Frontal cortex (tissue), 4 donors: Measurements from ENCODE around the gene TNFSF13. TPM values are rescaled to one million over a fixed set of nuclear protein-coding genes. Genes with fewer than 3 reads are reported as not detected.

Experiments used
- DNase-seq, 2 donors: peaks; one replicate each; pipeline ENCODE4 v3.0.0; 2012; ENCODE audit warnings: low spot score in 2 of 2
- FAIRE-seq: peaks from 2 replicates; lab custom pipeline; 2012; peaks lifted over from hg19 to GRCh38; lab: Jason Lieb, UNC
- total RNA-seq: library from RNA; depleted of rRNA; stranded (reverse); fragments of >200 nt; gene quantifications from one replicate; pipeline ENCODE4 v1.2.3, GENCODE V29; 2014
- donor health status: control.
- donor health status: control.
- donor health status: control.

TNFSF13 gene
- total RNA-seq, 1 donor from 2014 or later: 1.2 TPM

GRCh38 chr17:7550344-7550743 is 8.2 kb upstream of the TNFSF13 start:
- DNase-seq: no peak
- no peak for FAIRE-seq

- DNase-seq (no peak), FAIRE-seq (no peak)
Observed at GRCh38 chr17:7551396-7551795, 7.2 kb upstream of the TNFSF13 start.

DNA sequence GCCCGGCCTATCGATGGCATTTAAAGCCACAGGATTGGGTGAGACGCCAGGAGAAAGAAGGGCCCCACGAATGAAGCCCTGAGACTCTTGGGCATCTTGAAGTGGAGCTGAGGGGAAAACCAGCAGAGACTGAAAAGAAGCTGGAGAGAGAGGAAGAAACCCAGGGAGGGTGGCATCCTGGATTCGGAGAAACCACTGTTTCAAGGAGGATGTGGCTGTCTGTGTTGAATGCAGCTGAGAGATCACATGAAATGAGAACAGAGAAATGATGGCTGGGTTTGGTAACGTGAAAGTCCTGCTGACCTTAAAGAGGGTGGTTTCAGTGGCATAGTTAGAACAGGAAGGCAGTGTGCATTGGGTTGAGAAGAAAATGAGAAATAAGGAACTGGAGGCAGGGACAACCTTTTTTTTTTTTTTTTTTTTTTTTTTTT is 5.9 kb upstream of the TNFSF13 start:
- FAIRE-seq (no peak), DNase-seq (no peak)

DNA sequence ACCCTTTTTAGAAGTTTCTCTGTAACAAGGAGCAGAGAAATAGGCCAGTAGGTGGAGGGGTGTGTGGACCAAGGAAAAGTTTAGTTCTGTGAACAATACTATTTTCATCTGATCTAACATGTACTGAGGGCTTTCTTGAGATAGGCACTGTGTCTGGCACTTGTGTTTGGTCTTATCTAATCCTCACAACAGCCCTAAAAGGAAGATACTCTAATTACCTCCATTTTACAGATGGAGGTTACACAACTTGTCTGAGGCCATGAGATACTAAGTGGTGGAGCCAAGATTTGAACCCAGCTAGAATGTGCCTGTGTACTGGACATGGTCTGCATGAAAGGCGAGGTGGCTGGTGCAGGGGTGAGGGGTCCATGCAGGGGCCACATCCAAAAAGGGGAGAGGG is 5.2 kb upstream of the TNFSF13 start:
- no peak for FAIRE-seq
- DNase-seq: no peak

- DNase-seq (no peak), FAIRE-seq (no peak)
Observed at GRCh38 chr17:7555320-7555948, 3.1 kb upstream of the TNFSF13 start.

DNA sequence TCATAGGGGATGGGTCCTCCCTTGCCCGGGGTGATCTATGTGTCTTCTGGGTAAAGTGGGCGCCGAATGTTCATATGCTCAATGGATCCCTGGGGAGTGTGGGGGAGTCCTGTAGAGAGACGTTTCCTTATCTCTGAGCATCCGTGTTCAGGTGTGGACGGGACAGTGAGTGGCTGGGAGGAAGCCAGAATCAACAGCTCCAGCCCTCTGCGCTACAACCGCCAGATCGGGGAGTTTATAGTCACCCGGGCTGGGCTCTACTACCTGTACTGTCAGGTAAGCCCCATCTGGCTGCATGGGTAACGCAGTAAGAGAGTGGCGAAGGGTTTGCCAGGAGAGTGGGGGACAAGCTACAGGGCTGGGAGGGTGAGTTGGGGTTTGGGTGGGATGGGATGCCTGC is 1.9 kb upstream of the TNFSF13 start:
- DNase-seq (no peak), FAIRE-seq (no peak)

DNA sequence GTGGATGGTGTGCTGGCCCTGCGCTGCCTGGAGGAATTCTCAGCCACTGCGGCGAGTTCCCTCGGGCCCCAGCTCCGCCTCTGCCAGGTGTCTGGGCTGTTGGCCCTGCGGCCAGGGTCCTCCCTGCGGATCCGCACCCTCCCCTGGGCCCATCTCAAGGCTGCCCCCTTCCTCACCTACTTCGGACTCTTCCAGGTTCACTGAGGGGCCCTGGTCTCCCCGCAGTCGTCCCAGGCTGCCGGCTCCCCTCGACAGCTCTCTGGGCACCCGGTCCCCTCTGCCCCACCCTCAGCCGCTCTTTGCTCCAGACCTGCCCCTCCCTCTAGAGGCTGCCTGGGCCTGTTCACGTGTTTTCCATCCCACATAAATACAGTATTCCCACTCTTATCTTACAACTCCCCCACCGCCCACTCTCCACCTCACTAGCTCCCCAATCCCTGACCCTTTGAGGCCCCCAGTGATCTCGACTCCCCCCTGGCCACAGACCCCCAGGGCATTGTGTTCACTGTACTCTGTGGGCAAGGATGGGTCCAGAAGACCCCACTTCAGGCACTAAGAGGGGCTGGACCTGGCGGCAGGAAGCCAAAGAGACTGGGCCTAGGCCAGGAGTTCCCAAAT is 1.3 kb upstream of the TNFSF13 start:
- no peak for FAIRE-seq
- DNase-seq: no peak

DNA sequence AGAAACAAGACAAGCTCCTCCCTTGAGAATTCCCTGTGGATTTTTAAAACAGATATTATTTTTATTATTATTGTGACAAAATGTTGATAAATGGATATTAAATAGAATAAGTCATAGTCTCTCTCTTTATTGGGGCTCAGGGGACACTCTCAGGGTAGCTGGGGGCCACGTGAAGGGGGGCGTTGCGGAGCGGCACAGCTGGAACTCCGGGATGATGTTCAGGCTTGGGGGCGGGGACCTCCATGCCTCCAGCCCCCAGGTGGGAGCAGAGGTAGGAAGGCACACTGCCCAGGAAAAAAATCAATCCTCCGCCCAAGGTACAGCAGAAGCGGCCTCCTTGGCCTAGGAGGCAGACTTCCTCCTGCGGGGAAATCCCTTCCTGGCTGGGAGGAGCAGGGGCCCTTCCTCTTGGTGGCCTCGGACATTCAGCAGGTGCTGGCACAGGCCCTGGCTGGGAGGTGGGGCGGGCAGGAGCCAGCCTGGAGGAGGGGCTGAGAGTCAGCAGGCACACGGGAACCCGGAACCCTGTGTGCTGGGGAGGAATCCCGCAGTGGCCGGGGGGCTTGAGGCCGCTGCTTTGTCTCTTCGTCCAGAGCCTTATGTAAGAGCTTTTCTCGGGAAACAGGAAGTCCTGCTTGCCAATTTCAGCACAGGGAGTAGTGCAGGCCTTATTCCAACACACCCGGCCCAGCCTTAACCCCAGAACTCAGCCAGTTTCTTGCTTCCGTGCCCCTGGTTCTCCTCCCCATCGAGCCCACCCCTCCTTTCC is 591 bp upstream of the TNFSF13 start:
- DNase-seq: peak; percentile 60 to 73
- FAIRE-seq: no peak

- no peak for FAIRE-seq
- DNase-seq: no peak
Observed at GRCh38 chr17:7559320-7560171, 996 bp downstream of the TNFSF13 start.

GRCh38 chr17:7560172-7561027 is 1.9 kb downstream of the TNFSF13 start:
- FAIRE-seq (no peak), DNase-seq (no peak)

- FAIRE-seq (no peak), DNase-seq (peak; percentile 91 to 92)
Observed at GRCh38 chr17:7561028-7561575, 2.6 kb downstream of the TNFSF13 start.

GRCh38 chr17:7561589-7562207 is 3.1 kb downstream of the TNFSF13 start, which contains the start of gene SENP3:
TSS of gene SENP3 (plus strand) at chr17:7561919. CDS start at chr17:7563077, 1,158 bp downstream.
- DNase-seq: peak; percentile 98 to 99
- no peak for FAIRE-seq

DNA sequence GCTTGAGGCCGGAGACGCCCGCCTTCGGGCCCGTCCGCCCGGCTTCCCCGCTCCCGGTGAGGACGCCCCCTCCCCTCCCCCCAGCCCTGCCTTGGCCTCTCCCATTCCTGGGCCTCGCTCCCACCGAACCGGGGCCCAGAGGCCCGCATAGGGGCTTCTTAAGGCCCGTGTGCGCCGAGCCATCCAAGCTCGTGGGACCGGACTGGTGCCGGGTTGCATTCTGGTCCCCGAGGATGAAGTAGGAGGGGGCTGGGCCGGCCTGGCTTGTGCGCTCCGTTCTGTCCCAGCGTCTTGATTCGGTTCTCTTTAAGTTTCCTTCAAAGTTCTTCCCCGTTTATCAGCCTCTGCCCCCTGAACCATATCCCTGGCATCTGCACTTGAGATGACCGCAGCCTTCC is 3.7 kb downstream of the TNFSF13 start:
- FAIRE-seq: no peak
- no peak for DNase-seq

DNA sequence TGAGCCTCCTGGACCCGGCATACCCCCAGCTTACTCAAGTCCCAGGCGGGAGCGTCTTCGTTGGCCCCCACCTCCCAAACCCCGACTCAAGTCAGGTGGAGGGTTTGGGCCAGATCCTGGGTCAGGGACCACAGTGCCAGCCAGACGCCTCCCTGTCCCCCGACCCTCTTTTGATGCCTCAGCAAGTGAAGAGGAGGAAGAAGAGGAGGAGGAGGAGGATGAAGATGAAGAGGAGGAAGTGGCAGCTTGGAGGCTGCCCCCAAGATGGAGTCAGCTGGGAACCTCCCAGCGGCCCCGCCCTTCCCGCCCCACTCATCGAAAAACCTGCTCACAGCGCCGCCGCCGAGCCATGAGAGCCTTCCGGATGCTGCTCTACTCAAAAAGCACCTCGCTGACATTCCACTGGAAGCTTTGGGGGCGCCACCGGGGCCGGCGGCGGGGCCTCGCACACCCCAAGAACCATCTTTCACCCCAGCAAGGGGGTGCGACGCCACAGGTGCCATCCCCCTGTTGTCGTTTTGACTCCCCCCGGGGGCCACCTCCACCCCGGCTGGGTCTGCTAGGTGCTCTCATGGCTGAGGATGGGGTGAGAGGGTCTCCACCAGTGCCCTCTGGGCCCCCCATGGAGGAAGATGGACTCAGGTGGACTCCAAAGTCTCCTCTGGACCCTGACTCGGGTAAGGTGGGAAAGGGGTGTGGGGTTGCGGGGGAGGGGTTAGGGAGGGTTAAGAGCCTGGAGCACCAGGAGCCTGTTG is 4.7 kb downstream of the TNFSF13 start:
- FAIRE-seq: no peak
- no peak for DNase-seq

- DNase-seq: no peak
- no peak for FAIRE-seq
Observed at GRCh38 chr17:7569571-7569970, 11.0 kb downstream of the TNFSF13 start.

DNA sequence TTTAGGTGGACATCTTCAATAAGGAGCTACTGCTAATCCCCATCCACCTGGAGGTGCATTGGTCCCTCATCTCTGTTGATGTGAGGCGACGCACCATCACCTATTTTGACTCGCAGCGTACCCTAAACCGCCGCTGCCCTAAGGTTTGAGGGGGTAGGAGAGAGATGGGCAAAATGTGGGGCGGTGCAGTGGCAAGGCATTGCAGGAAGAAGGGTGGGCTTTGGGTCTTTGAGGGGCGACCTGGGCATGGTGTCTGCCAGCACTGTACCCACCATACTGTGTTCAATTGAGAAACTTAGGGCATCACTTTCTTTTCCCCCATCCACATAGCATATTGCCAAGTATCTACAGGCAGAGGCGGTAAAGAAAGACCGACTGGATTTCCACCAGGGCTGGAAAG is 11.8 kb downstream of the TNFSF13 start:
- DNase-seq: no peak
- no peak for FAIRE-seq

GRCh38 chr17:7572338-7572587 is 13.7 kb downstream of the TNFSF13 start:
- FAIRE-seq: no peak
- no peak for DNase-seq
